GM15510 (cell line): Measurements from ENCODE around the gene ATAD2B.

Experiments
- POLR2A ChIP-seq: IDR thresholded peaks from 3 replicates; pipeline ENCODE4 v1.6.1; 2011; ENCODE audit warnings: borderline replicate concordance; ENCODE audit not compliant: insufficient read length; ENCODE audit errors: extremely low read depth

The ATAD2B gene

GRCh38 chr2:23757686-23758433 lies 169.1 kb downstream of the ATAD2B start:
- TF ChIP-seq POLR2A: no peak

GRCh38 chr2:23756593-23757292 lies 170.2 kb downstream of the ATAD2B start:
- no peak for TF ChIP-seq POLR2A

GRCh38 chr2:23754970-23755369 lies 172.0 kb downstream of the ATAD2B start:
- TF ChIP-seq POLR2A: no peak

GRCh38 chr2:23753291-23754010 lies 173.5 kb downstream of the ATAD2B start:
- no peak for TF ChIP-seq POLR2A

GRCh38 chr2:23751747-23752265 lies 175.1 kb downstream of the ATAD2B start:
- TF ChIP-seq POLR2A: no peak

- no peak for TF ChIP-seq POLR2A
These were observed 180.6 kb downstream of the ATAD2B start for GRCh38 chr2:23746141-23746863.

- no peak for TF ChIP-seq POLR2A
These were observed 181.2 kb downstream of the ATAD2B start for GRCh38 chr2:23745726-23746105.

- no peak for TF ChIP-seq POLR2A
These were observed 181.7 kb downstream of the ATAD2B start for GRCh38 chr2:23745068-23745725.

GRCh38 chr2:23734416-23734815 lies 192.5 kb downstream of the ATAD2B start:
- TF ChIP-seq POLR2A: no peak

- no peak for TF ChIP-seq POLR2A
These were observed 204.7 kb downstream of the ATAD2B start for GRCh38 chr2:23722255-23722654.

GRCh38 chr2:23721454-23721826 lies 205.5 kb downstream of the ATAD2B start:
- TF ChIP-seq POLR2A: no peak

GRCh38 chr2:23720705-23721453 lies 206.0 kb downstream of the ATAD2B start:
- TF ChIP-seq POLR2A: no peak

- no peak for TF ChIP-seq POLR2A
These were observed 207.2 kb downstream of the ATAD2B start for GRCh38 chr2:23719716-23720115.
